8988T (cell line): ENCODE results near the gene CPA3.

Experiments used
- DNase-seq: peaks from one replicate; pipeline ENCODE4 v3.0.0; 2011

CPA3 gene

GRCh38 chr3:148865049-148865448, at the start of gene CPA3:
Gene CPA3 (plus strand): TSS chr3:148865296. CDS start chr3:148865308, 12 bp downstream.
- DNase-seq: no peak

DNA sequence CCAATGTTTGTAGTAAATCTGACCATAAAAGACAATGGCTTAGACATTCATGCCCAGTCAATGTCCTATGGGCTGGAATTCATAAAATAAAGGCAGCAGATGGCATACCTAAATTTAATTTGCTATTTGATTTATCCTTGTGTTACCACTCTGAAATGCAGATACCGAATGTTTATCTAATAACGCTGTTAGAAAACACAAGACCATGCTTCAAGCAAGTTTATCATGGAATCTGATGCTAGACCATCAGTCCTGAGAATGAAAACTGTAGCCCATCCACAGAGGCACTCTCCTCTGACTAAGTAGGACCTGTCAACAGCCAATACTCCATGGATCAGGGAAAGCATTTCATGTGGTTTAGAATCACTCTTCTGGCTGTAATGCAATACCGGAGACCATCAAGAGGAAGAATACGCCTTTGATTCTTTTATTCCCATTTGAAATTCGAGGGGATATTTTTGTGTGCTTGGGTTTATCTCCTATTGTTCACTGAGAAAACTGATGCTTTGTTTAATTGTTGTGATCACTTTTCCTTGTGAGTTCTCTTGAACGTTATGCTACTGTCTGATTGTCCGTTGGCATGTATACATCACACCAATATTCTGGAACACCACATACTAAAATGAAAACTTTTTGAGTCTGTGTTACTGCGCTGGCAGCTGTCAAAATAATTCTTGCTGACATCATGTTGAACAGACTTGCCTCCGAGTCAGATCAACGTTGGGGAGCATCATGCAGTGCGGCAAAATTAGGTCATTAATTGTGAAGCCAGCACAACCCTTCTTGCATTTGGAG, 49.6 kb upstream of the CPA3 start:
- DNase-seq: no peak

DNA sequence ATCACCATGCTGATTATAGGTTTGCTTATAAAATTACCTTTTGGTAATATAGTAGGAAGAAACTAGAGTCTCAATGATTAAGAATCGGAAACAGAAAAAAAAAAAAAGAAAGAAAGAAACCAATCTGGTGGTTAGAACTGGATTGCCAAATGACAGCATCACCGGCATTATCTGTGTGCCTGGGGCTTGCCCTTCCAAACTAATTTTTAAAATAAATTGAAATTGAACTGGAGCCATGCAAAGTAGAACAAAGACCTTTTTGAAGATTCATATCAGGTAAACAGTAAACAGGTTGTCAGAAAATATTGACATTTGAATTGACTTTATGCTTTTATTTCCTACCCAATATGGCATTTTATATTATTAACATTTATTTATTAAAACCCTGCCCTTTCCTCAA, 48.7 kb upstream of the CPA3 start:
- no peak for DNase-seq

DNA sequence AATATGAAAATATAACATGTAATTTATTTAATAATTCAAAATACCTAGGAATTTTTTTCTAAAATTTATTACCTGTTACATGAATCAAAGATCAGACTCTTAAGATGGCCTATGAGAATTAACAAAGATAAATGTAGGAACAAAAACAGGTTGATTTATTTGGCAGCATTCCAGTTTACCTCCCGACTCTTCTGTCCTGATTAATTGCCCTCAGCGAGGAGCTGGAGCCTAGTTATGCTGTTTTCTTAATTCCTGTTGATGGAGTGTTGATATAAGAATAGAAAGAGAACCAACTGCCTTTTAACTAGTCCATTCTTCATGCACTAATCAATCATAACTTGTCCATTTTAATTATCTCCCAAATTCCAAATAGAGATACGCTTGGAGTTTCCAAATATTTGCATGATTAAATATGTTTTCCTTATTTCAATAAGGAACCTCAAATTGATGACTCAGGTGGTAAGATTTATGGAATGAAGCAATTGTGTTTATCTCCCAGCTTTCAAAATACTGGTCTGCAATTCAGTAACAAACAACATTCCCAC, 48.0 kb upstream of the CPA3 start:
- DNase-seq: no peak

DNA sequence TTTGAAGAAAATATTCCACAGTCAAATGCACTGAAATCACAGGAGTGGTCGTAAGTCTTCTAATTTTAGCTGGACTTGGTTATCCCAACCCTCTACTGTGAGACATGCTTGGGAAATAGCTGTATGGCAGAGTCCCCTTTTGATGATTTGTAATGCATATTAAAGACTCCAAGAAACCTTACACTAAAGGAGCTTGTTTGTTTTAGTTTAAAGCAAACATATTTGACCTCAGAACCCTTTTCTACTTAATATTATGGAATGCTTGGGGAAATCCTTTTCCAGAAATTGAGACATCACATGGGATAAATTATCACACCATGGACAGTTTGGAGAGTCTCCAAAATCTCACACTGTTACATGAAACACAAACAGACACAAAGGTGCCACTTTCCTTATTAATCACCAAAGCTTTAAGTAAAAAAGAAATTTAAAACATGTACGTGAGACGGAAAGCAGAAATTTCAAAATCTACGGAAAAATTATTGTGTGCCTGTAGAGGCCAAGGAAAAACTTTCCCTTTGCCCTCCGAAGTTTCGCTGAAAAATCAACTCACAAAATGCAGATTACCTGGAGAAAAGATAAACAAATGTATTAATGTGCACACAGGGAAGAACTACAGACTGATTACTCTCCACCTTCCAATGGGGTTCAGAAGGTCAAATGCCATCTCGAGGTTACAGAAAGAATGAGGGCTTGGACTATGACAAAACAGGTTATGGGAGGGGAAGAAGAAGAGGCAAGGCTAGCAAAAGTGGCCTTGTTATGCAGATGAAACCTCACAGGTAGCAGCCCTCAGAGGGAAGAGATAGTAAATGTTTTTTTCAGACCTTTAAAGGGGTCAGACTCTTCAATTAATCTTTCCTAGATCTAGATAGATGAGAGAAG, 44.5 kb upstream of the CPA3 start:
- DNase-seq: no peak

DNA sequence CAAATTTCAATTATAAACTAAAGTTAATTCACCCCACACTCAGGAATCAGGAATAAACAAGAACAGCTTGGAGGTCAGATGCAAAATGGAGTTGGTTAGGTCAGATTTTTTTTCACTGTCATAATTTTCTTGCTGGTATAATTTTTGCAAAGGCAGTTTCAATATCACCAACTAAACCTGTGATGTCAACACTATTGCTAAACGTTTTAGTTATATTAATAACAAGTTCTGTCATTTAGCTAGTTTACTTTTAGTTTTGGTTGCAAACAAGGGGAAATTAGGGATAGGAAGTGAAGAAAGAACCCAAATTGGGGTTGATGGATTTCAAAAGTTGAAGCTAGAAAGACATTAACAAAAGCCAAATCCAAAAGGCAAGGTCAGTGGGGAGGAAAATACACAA, 42.1 kb upstream of the CPA3 start:
- no peak for DNase-seq

DNA sequence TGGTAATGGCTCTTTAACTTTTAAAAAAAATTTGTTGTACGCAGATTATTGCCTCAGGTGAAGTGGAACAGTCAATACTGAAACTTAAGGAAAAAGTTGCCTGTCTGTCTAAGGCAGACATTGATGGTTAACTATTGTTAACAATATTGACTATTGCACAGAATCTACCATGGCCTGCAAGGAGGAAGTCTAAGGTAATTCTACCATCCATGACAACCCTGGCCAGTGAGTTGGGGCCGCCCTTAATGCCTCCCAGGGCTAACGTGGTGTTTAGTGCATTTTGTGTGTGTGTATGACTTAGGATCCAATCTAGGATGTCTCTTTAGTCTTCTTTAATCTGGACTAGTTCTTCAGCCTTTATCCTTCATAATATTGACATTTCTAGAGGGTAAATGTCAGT, 39.6 kb upstream of the CPA3 start:
- DNase-seq: no peak

DNA sequence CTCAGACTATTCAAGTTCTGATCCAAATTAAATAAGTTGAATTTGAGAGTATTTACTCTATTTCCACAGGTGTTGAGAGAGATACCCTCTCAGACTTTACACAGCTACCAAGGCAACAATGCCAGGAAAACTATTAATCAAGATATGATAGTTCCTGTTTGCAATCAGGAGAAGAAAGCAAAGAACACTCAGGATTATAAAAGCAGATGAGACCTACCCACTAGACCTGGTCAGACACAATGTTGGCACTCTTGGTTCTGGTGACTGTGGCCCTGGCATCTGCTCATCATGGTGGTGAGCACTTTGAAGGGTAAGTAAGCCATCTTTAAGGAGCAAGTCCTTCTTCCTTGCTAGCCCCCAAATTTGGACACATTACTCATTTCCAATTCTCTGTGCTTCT, 37.5 kb upstream of the CPA3 start, which contains the start of gene CPB1:
Gene CPB1 (plus strand): TSS at position 227 of the 400 bp plus-strand sequence. CDS start 13 bp downstream, at position 240.
- no peak for DNase-seq

DNA sequence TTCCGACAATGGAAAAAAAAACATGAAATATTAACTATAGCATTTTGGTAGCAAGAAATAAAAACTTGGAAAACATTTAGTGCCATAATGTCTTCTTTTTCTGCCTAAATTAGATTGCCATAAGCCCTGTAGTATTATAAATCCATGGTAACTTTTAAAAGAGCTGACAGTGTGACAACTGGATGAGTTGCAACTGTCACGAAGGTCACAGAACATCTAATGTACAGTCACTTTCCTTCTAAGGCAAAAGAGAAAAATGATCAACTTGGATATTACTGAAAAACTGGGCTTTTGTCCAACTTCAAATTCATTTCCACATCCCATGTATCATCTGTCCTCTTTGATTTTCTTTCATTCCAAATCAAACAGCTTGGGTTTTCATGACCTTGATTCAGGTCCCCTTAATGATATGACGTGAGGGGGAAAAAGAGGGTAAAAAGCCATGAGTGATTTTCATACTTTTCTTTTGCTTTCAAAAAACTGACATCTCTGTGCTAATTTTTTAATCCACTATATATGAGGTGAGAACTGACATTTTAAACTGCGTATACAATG, 36.9 kb upstream of the CPA3 start:
- no peak for DNase-seq

- no peak for DNase-seq
These were observed 35.2 kb upstream of the CPA3 start for GRCh38 chr3:148829926-148830325.

GRCh38 chr3:148833223-148833622, 31.9 kb upstream of the CPA3 start:
- no peak for DNase-seq

GRCh38 chr3:148839805-148840204, 25.3 kb upstream of the CPA3 start:
- no peak for DNase-seq

DNA sequence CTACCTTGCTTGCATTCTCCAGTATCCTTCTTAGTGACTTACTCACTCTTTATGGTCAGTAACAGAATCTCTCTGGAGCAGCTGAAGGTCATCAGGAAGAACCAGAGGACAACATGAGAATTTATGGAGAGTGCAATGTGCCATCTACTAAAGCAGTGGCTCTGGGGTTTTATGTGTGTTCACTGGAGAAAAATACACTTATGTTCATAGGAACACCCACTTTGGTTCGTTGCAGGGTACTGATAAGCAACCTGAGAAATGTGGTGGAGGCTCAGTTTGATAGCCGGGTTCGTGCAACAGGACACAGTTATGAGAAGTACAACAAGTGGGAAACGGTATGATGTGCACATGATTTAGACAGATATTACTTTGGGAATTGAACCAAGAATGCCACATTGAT, 24.6 kb upstream of the CPA3 start:
- DNase-seq: no peak

DNA sequence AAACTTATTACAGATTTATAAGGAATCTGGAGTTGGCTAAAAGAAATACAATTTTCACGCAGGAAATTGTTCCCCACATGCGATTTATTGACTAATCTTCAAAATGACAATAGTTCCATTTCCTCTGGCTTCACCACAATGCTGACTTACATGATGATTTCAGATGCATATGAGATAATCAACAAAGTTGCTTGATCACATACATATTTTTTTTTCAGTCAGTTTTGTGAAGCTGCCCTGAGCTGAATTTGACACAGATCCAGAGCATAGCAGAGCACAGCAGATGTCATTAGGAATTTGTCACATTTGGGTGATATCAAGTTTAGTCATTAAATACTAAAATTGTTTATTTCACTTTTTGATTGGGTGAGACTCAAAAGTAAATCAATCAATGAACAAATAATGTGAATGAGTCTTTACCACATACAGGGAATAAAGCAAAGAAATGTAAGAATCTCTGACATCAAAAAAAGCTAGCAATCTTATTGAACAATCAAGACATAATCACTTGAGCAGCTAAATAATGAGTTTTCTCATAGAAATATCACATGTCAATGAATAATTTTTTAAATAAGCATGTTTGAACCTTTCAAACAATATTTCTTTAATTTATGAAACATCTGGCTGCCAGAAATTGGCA, 19.2 kb upstream of the CPA3 start:
- no peak for DNase-seq

- DNase-seq: no peak
These were observed 17.7 kb upstream of the CPA3 start for GRCh38 chr3:148847351-148847750.

GRCh38 chr3:148848410-148848809, 16.7 kb upstream of the CPA3 start:
- DNase-seq: no peak

GRCh38 chr3:148852271-148852992, 12.7 kb upstream of the CPA3 start:
- DNase-seq: no peak

GRCh38 chr3:148853076-148853475, 12.0 kb upstream of the CPA3 start:
- DNase-seq: no peak

DNA sequence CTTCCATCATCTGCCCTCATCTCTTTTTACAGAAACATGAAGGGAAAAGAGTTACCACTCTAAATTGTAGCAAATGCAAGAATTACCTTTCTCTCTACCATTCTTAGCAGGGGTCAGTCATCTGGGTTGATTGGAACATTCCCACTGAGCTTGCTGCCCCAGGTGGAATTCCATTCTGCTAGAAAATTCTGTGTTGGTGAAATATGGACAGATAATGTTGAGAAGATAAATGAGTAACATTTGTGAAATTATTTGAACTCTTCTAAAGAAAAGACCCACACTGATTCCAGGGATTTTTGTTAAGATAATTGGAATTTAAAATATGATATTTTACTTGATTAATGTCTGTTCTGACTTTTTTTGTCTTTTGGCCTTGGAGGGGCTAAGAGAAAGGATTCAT, 11.0 kb upstream of the CPA3 start:
- no peak for DNase-seq

DNA sequence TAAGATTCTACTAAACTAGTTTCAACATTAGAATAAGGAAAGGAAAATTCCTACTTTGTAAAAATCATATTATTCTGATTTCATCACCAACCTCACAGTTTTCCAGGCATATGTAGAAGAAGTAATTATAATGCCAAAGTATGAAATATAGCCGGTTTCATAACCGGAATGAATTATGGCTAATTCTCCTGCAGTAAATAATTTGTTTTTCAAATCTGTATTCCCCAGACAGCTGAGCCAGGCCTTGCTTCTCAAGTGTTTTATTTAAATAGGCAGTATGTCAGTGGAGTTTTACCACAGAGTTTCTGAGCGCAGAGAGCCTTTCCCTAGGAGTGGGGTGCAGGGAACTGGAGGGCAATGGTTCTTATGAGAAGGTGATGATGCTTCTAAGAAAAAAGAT, 8.7 kb upstream of the CPA3 start:
- DNase-seq: no peak

DNA sequence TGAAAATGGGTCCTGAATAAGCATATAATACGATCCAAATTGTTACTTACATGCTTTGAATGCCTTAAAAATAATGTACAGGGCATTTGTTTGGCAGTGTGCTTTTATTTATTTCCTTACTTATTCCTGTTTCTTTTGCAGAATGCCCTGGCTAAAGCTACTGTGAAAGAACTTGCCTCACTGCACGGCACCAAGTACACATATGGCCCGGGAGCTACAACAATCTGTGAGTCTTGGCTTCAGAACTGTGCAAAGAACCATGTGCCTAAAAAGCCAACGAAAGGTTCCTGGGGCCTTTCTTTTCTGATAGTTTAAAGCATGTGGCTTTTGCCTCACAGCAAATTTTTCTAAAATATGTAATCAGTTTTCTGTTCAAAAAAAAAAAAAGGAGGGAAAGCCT, 7.8 kb upstream of the CPA3 start:
- no peak for DNase-seq

DNA sequence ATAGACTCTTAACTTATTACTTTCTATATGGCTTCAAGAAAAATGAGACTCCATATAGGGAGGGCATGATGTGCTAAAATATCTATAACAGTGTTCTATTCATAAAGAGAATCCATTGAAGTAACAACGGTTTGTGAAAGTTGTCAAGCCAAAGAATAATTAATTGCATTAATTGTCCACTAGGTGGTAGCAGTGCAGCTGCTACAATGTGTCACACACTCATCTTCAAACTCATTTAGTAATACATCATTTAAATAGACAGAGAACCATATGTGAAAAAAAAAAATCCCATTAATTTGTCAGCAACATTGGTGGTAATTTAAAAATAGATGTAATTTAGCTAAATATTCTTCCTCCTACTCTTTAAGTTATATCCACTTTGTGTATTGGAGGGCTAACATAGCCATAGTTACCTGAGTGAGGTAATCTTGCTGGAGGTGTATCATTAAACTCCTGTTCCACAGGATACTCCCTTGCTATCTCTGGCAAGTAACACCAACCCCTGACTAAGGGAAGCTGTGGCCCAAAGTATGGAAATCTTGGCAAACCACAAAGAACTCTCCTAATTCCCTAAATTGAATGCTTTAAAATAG, 3.7 kb upstream of the CPA3 start:
- DNase-seq: no peak
